Endothelial cell of coronary artery (primary cell): ENCODE results near the gene KNCN. TPM values are rescaled to one million over a fixed set of nuclear protein-coding genes. Genes with fewer than 3 reads are reported as not detected.

Source experiments
- total RNA-seq: library from RNA; depleted of rRNA; stranded (reverse); fragments of >200 nt; gene quantifications from 2 replicates; pipeline ENCODE4 v1.2.3, GENCODE V29; 2014

KNCN gene
- not detected in 2 replicates for total RNA-seq

DNA sequence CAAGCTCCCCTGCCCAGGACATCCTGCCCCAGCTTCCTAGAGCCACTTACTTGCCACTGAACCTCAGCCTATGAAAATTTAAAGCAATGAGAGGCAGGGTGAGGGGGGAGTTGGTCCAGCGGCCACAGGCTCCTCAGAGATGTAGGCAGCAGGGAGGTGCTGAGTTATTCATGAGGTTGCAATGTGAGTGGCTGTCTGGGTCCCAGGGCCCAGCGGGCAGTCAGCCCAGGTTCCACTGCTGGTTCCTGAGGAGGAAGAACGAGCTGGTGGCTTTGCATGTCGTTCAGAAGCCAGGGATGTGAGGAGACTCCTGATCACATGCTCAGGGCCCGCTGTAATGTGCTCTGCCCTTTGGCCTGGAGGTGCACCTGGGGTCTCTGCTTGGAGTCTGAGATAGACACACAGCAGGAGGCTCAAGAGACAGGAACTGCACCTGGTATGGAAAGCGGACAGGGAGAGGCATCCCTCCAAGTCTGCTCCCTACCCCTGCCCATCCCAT, at the start of gene KNCN:
Gene KNCN, minus strand, starts transcription at position 51 of the 499 bp plus-strand sequence. CDS start 432 bp downstream, outside the sequence.

Other genes with a start within 250 kb of the KNCN start
- gene LRRC41, start 248.0 kb downstream of the KNCN start, total RNA-seq = 45.4 and 60.4 TPM in 2 replicates
- 781 and 845 TPM in 2 replicates for gene UQCRH, start 247.9 kb downstream of the KNCN start, total RNA-seq
- 11.5 and 16.3 TPM in 2 replicates for gene NSUN4, start 210.8 kb downstream of the KNCN start, total RNA-seq
- 0.27 and 0.75 TPM in 2 replicates for gene FAAH, start 157.3 kb downstream of the KNCN start, total RNA-seq
- not detected in 2 replicates for gene DMBX1, start 61.8 kb downstream of the KNCN start, total RNA-seq
- 13.6 and 16.3 TPM in 2 replicates for gene MKNK1, start 52.6 kb upstream of the KNCN start, total RNA-seq
- 7.8 and 8.7 TPM in 2 replicates for gene MOB3C, start 65.2 kb upstream of the KNCN start, total RNA-seq
- gene ATPAF1, start 116.7 kb upstream of the KNCN start, total RNA-seq = 22.9 and 24.9 TPM in 2 replicates
- gene TEX38, start 120.2 kb upstream of the KNCN start, total RNA-seq = not detected in 2 replicates
- 43.3 and 49.1 TPM in 2 replicates for gene EFCAB14, start 167.5 kb upstream of the KNCN start, total RNA-seq
- not detected in 2 replicates for gene CYP4B1, start 247.4 kb upstream of the KNCN start, total RNA-seq